HEK293 (cell line): ENCODE measurements around the gene POU5F1.

Source experiments
- CTCF ChIA-PET: fragments of 350-600 bp; formaldehyde crosslinking; extraction: SDS; loops from one replicate; lab custom pipeline; 2021; ENCODE audit warnings: antibody characterized with exemption; lab: Yijun Ruan, JAX
- POLR2A ChIA-PET: fragments of 300-600 bp; formaldehyde crosslinking; extraction: SDS; loops from one replicate; lab custom pipeline; 2020; ENCODE audit warnings: antibody characterized with exemption, inconsistent platforms; lab: Yijun Ruan, JAX
- H3K27ac ChIP-seq: fragments of 200-500 bp; sonication (Bioruptor generic); 2 replicates; pipeline ENCODE4 v1.5.1; 2014; ENCODE audit warnings: low read depth, low read length, control low read depth, inconsistent platforms; ENCODE audit errors: extremely low read depth
- H3K36me3 ChIP-seq, 2 experiments: fragments of 200-500 bp in 1 of 2; sonication (Bioruptor generic) in 1 of 2; 1 replicate in 1 of 2; 2 replicates in 1 of 2; pipeline ENCODE4 v1.5.1; 2014 to 2017; ENCODE audit warnings: inconsistent platforms in 2 of 2, low read length in 2 of 2; ENCODE audit not compliant: control insufficient read depth in 2 of 2, insufficient read depth in 1 of 2
- H3K4me1 ChIP-seq: fragments of 200-500 bp; sonication (Bioruptor generic); 2 replicates; pipeline ENCODE4 v1.5.1; 2014; ENCODE audit warnings: mild to moderate bottlenecking, low read length, inconsistent platforms; ENCODE audit not compliant: control insufficient read depth, insufficient read depth
- H3K4me3 ChIP-seq: 2 replicates; pipeline ENCODE4 v1.5.1; 2011; ENCODE audit warnings: low read depth, mild to moderate bottlenecking, control low read depth, low read length, moderate library complexity
- H3K9me3 ChIP-seq: fragments of 200-500 bp; sonication (Bioruptor generic); 2 replicates; pipeline ENCODE4 v1.5.1; 2014; ENCODE audit warnings: low read depth, low read length, inconsistent platforms; ENCODE audit not compliant: control insufficient read depth, insufficient read depth
- GFI1B ChIP-seq: fragments of 450-650 bp; formaldehyde crosslinking; IDR thresholded peaks from 2 replicates; pipeline ENCODE4 v1.5.1; 2016; ENCODE audit warnings: missing biosample characterization, missing genetic modification characterization
- MEIS1 ChIP-seq: sonication (generic); formaldehyde crosslinking; IDR thresholded peaks from 2 replicates; pipeline ENCODE4 v1.8.1; 2022; ENCODE audit warnings: missing genetic modification reagents, mild to moderate bottlenecking, borderline replicate concordance
- ZFP3 ChIP-seq: fragments of 450-650 bp; formaldehyde crosslinking; IDR thresholded peaks from 2 replicates; pipeline ENCODE4 v1.5.1; 2016; ENCODE audit warnings: low read depth, missing biosample characterization, missing genetic modification characterization
- ZNF138 ChIP-seq: fragments of 450-650 bp; formaldehyde crosslinking; IDR thresholded peaks from 2 replicates; pipeline ENCODE4 v1.5.1; 2016; ENCODE audit warnings: missing biosample characterization, missing genetic modification characterization, borderline replicate concordance
- ZNF146 ChIP-seq: fragments of 450-650 bp; formaldehyde crosslinking; IDR thresholded peaks from 2 replicates; pipeline ENCODE4 v1.5.1; 2016; ENCODE audit warnings: missing biosample characterization, missing genetic modification characterization
- ZNF266 ChIP-seq: fragments of 450-650 bp; formaldehyde crosslinking; IDR thresholded peaks from 2 replicates; pipeline ENCODE4 v1.5.1; 2016; ENCODE audit warnings: missing biosample characterization, missing genetic modification characterization, low read depth
- ZNF335 ChIP-seq: fragments of 450-650 bp; formaldehyde crosslinking; conservative IDR thresholded peaks from 2 replicates; pipeline ENCODE4 v1.5.1; 2016; ENCODE audit warnings: missing biosample characterization, missing genetic modification characterization
- ZNF341 ChIP-seq: fragments of 450-650 bp; formaldehyde crosslinking; IDR thresholded peaks from 2 replicates; pipeline ENCODE4; 2016; ENCODE audit warnings: low read depth, missing biosample characterization, missing genetic modification characterization
- ZNF416 ChIP-seq: fragments of 450-650 bp; formaldehyde crosslinking; IDR thresholded peaks from 2 replicates; pipeline ENCODE4 v1.5.1; 2016; ENCODE audit warnings: missing biosample characterization, missing genetic modification characterization
- ZNF514 ChIP-seq: fragments of 450-650 bp; formaldehyde crosslinking; IDR thresholded peaks from 2 replicates; pipeline ENCODE4 v1.5.1; 2016; ENCODE audit warnings: missing biosample characterization, missing genetic modification characterization
- ZNF548 ChIP-seq: fragments of 450-650 bp; formaldehyde crosslinking; IDR thresholded peaks from 2 replicates; pipeline ENCODE4 v1.5.1; 2016; ENCODE audit warnings: missing biosample characterization, missing genetic modification characterization
- ZNF621 ChIP-seq: fragments of 450-650 bp; formaldehyde crosslinking; IDR thresholded peaks from 2 replicates; pipeline ENCODE4 v1.5.1; 2017; ENCODE audit warnings: missing biosample characterization, missing genetic modification characterization
- ZNF623 ChIP-seq: fragments of 450-650 bp; formaldehyde crosslinking; IDR thresholded peaks from 2 replicates; pipeline ENCODE4 v1.5.1; 2016; ENCODE audit warnings: missing biosample characterization, missing genetic modification characterization
- ZNF658 ChIP-seq: fragments of 450-650 bp; formaldehyde crosslinking; IDR thresholded peaks from 2 replicates; pipeline ENCODE4; 2016; ENCODE audit warnings: missing biosample characterization, missing genetic modification characterization
- ZNF76 ChIP-seq: fragments of 450-650 bp; formaldehyde crosslinking; IDR thresholded peaks from 2 replicates; pipeline ENCODE4; 2016; ENCODE audit warnings: low read depth, missing biosample characterization, missing genetic modification characterization, borderline replicate concordance
- ZNF776 ChIP-seq: fragments of 450-650 bp; formaldehyde crosslinking; IDR thresholded peaks from 2 replicates; pipeline ENCODE4 v1.5.0; 2017; ENCODE audit warnings: missing biosample characterization, missing genetic modification characterization, borderline replicate concordance
- TF ChIP-seq, protein P1 (sequence below): fragments of 450-650 bp; formaldehyde crosslinking; IDR thresholded peaks from 2 replicates; pipeline ENCODE4 v1.5.1; 2017; ENCODE audit warnings: missing biosample characterization, missing genetic modification characterization
- TF ChIP-seq, protein P2 (sequence below): fragments of 450-650 bp; formaldehyde crosslinking; IDR thresholded peaks from 2 replicates; pipeline ENCODE4 v1.5.1; 2016; ENCODE audit warnings: missing biosample characterization, missing genetic modification characterization
- TF ChIP-seq, protein P3 (sequence below): fragments of 450-650 bp; formaldehyde crosslinking; IDR thresholded peaks from 2 replicates; pipeline ENCODE4 v1.5.1; 2017; ENCODE audit warnings: missing biosample characterization, missing genetic modification characterization
- TF ChIP-seq, protein P4 (sequence below): fragments of 450-650 bp; formaldehyde crosslinking; IDR thresholded peaks from 2 replicates; pipeline ENCODE4 v1.5.1; 2016; ENCODE audit warnings: missing biosample characterization, missing genetic modification characterization, low read depth
- TF ChIP-seq, protein P5 (sequence below): fragments of 450-650 bp; formaldehyde crosslinking; IDR thresholded peaks from 2 replicates; pipeline ENCODE4 v1.5.1; 2016; ENCODE audit warnings: missing biosample characterization, missing genetic modification characterization
- TF ChIP-seq, protein P6 (sequence below): fragments of 450-650 bp; formaldehyde crosslinking; IDR thresholded peaks from 2 replicates; pipeline ENCODE4 v1.5.1; 2016; ENCODE audit warnings: missing biosample characterization, missing genetic modification characterization
- TF ChIP-seq, protein P7 (sequence below): fragments of 450-650 bp; formaldehyde crosslinking; IDR thresholded peaks from 2 replicates; pipeline ENCODE4; 2016; ENCODE audit warnings: missing biosample characterization, missing genetic modification characterization

Gene POU5F1

DNA sequence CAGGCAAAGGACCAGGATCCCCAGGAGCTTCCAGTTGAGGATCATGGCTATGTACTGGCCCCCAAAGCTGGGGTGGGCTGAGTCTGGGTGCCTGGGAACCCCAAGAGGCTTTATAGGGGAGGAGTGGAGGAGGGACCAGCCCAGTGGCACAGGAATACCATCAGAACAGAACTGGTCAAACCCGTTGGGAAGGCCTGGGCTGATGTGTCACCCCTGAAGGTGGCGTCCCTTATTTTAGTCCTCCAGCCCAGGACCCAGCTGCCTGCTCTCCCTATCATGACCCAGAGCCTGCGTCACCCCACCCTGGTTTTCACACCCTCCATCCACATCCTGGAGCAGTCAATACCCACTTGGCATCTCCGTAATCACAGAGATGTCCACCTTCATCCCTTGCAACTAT is 31.5 kb downstream of the POU5F1 start, which contains the start of gene PSORS1C2 (continued):
- no peak for TF ChIP-seq ZNF266 (tag by site-specific recombination)
- no peak for TF ChIP-seq ZNF138 (tag by site-specific recombination)
- no peak for TF ChIP-seq ZNF658 (tag by site-specific recombination)

DNA sequence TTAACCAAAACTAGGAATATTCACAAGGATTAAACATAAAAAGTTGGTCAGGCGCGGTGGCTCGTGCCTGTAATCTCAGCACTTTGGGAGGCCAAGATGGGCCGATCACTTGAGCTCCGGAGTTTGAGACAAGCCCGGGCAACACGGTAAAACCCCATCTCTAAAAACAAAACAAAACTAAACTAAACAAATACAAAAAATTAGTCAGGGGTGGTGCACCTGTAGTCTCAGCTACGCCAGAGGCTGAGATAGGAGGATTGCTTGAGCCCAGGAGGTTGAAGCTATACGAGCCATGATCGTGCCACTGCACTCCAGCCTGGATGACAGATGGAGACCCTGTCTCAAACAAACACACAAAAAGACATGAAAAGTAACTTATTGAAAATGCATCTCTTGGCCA is 34.8 kb downstream of the POU5F1 start:
- POLR2A ChIA-PET: no interaction called here
- H3K4me1 ChIP-seq: no peaks in the 10 kb centered on the region
- no peaks in the 10 kb centered on the region for H3K36me3 ChIP-seq
- H3K27ac ChIP-seq: no peak overlapping the region
- H3K9me3 ChIP-seq: no peaks in the 10 kb centered on the region
- H3K4me3 ChIP-seq: no peak overlapping the region
- no peak for TF ChIP-seq ZNF146 (tag by site-specific recombination)
- TF ChIP-seq, protein P1, sequence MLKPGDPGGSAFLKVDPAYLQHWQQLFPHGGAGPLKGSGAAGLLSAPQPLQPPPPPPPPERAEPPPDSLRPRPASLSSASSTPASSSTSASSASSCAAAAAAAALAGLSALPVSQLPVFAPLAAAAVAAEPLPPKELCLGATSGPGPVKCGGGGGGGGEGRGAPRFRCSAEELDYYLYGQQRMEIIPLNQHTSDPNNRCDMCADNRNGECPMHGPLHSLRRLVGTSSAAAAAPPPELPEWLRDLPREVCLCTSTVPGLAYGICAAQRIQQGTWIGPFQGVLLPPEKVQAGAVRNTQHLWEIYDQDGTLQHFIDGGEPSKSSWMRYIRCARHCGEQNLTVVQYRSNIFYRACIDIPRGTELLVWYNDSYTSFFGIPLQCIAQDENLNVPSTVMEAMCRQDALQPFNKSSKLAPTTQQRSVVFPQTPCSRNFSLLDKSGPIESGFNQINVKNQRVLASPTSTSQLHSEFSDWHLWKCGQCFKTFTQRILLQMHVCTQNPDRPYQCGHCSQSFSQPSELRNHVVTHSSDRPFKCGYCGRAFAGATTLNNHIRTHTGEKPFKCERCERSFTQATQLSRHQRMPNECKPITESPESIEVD (tag by site-specific recombination): no peak
- TF ChIP-seq, protein P2, sequence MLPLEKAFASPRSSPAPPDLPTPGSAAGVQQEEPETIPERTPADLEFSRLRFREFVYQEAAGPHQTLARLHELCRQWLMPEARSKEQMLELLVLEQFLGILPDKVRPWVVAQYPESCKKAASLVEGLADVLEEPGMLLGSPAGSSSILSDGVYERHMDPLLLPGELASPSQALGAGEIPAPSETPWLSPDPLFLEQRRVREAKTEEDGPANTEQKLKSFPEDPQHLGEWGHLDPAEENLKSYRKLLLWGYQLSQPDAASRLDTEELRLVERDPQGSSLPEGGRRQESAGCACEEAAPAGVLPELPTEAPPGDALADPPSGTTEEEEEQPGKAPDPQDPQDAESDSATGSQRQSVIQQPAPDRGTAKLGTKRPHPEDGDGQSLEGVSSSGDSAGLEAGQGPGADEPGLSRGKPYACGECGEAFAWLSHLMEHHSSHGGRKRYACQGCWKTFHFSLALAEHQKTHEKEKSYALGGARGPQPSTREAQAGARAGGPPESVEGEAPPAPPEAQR (tag by site-specific recombination): no peak
- no peak for TF ChIP-seq ZNF76 (tag by site-specific recombination)
- TF ChIP-seq ZFP3: no peak
- TF ChIP-seq, protein P3, sequence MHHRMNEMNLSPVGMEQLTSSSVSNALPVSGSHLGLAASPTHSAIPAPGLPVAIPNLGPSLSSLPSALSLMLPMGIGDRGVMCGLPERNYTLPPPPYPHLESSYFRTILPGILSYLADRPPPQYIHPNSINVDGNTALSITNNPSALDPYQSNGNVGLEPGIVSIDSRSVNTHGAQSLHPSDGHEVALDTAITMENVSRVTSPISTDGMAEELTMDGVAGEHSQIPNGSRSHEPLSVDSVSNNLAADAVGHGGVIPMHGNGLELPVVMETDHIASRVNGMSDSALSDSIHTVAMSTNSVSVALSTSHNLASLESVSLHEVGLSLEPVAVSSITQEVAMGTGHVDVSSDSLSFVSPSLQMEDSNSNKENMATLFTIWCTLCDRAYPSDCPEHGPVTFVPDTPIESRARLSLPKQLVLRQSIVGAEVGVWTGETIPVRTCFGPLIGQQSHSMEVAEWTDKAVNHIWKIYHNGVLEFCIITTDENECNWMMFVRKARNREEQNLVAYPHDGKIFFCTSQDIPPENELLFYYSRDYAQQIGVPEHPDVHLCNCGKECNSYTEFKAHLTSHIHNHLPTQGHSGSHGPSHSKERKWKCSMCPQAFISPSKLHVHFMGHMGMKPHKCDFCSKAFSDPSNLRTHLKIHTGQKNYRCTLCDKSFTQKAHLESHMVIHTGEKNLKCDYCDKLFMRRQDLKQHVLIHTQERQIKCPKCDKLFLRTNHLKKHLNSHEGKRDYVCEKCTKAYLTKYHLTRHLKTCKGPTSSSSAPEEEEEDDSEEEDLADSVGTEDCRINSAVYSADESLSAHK: no peak
- TF ChIP-seq, protein P4, sequence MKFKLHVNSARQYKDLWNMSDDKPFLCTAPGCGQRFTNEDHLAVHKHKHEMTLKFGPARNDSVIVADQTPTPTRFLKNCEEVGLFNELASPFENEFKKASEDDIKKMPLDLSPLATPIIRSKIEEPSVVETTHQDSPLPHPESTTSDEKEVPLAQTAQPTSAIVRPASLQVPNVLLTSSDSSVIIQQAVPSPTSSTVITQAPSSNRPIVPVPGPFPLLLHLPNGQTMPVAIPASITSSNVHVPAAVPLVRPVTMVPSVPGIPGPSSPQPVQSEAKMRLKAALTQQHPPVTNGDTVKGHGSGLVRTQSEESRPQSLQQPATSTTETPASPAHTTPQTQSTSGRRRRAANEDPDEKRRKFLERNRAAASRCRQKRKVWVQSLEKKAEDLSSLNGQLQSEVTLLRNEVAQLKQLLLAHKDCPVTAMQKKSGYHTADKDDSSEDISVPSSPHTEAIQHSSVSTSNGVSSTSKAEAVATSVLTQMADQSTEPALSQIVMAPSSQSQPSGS (tag by site-specific recombination): no peak
- TF ChIP-seq ZNF514 (tag by site-specific recombination): no peak
- TF ChIP-seq, protein P5, sequence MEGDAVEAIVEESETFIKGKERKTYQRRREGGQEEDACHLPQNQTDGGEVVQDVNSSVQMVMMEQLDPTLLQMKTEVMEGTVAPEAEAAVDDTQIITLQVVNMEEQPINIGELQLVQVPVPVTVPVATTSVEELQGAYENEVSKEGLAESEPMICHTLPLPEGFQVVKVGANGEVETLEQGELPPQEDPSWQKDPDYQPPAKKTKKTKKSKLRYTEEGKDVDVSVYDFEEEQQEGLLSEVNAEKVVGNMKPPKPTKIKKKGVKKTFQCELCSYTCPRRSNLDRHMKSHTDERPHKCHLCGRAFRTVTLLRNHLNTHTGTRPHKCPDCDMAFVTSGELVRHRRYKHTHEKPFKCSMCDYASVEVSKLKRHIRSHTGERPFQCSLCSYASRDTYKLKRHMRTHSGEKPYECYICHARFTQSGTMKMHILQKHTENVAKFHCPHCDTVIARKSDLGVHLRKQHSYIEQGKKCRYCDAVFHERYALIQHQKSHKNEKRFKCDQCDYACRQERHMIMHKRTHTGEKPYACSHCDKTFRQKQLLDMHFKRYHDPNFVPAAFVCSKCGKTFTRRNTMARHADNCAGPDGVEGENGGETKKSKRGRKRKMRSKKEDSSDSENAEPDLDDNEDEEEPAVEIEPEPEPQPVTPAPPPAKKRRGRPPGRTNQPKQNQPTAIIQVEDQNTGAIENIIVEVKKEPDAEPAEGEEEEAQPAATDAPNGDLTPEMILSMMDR (tag by site-specific recombination): no peak
- no peak for TF ChIP-seq GFI1B (tag by site-specific recombination)
- TF ChIP-seq, protein P6, sequence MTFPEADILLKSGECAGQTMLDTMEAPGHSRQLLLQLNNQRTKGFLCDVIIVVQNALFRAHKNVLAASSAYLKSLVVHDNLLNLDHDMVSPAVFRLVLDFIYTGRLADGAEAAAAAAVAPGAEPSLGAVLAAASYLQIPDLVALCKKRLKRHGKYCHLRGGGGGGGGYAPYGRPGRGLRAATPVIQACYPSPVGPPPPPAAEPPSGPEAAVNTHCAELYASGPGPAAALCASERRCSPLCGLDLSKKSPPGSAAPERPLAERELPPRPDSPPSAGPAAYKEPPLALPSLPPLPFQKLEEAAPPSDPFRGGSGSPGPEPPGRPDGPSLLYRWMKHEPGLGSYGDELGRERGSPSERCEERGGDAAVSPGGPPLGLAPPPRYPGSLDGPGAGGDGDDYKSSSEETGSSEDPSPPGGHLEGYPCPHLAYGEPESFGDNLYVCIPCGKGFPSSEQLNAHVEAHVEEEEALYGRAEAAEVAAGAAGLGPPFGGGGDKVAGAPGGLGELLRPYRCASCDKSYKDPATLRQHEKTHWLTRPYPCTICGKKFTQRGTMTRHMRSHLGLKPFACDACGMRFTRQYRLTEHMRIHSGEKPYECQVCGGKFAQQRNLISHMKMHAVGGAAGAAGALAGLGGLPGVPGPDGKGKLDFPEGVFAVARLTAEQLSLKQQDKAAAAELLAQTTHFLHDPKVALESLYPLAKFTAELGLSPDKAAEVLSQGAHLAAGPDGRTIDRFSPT (tag by site-specific recombination): no peak
- no peak for TF ChIP-seq ZNF548 (tag by site-specific recombination)
- no peak for TF ChIP-seq ZNF623
- TF ChIP-seq ZNF416 (tag by site-specific recombination): no peak
- TF ChIP-seq ZNF776: no peak
- TF ChIP-seq ZNF335 (tag by site-specific recombination): no peak
- TF ChIP-seq ZNF341 (tag by site-specific recombination): no peak
- TF ChIP-seq MEIS1: no peak
- TF ChIP-seq, protein P7, sequence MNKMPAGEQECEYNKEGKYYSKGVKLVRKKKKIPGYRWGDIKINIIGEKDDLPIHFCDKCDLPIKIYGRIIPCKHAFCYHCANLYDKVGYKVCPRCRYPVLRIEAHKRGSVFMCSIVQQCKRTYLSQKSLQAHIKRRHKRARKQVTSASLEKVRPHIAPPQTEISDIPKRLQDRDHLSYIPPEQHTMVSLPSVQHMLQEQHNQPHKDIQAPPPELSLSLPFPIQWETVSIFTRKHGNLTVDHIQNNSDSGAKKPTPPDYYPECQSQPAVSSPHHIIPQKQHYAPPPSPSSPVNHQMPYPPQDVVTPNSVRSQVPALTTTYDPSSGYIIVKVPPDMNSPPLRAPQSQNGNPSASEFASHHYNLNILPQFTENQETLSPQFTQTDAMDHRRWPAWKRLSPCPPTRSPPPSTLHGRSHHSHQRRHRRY (tag by site-specific recombination): no peak
- no peak for TF ChIP-seq ZNF621 (tag by site-specific recombination)
- TF ChIP-seq, all 188 proteins: peak for 0
- CTCF ChIA-PET: interaction anchor here (0.6 to 2.3 kb wide), 9 partner anchors 9 to 231 kb away, joined by 3 to 14 read pairs (median 3); partner anchors contain the start of gene TCF19
